ENCODE results near the gene ADGRF1. TPM values are rescaled to one million over a fixed set of nuclear protein-coding genes. Genes with fewer than 3 reads are reported as not detected.

The ADGRF1 gene
- total RNA-seq, 1 donor, result not detected

- DNase-seq (ENCODE audit: insufficient read length, low spot score, missing footprints), result no peak
- no peak overlapping the region for H3K4me2 ChIP-seq (ENCODE audit: insufficient read depth, low read length)
- H3K79me2 ChIP-seq (ENCODE audit: insufficient read depth, low read length), result no peaks in the 10 kb centered on the region
- H3K4me1 ChIP-seq (ENCODE audit: insufficient read depth, low read length), result no peaks in the 10 kb centered on the region
- H2AFZ ChIP-seq (ENCODE audit: low read length), result no peak overlapping the region
- H3K27me3 ChIP-seq (ENCODE audit: insufficient read depth, low read length), result no peaks in the 10 kb centered on the region
- H3K9me3 ChIP-seq (ENCODE audit: low read depth, low read length), result no peaks in the 10 kb centered on the region
- no peak overlapping the region for H3K27ac ChIP-seq (ENCODE audit: low read depth, low read length)
- no peak overlapping the region for H3K4me3 ChIP-seq (ENCODE audit: insufficient read depth, low read length)
- no peak for TF ChIP-seq CTCF (IDR thresholded peaks at IDR 0.05; ENCODE audit: extremely low read depth, low read depth, low read length)
- H3K36me3 ChIP-seq (ENCODE audit: insufficient read depth, low read length), result no peaks in the 10 kb centered on the region
- no peaks in the 10 kb centered on the region for H4K20me1 ChIP-seq (ENCODE audit: insufficient read depth, low read length)
These were observed 42.5 kb upstream of the ADGRF1 start for GRCh38 chr6:47084610-47085009.

DNA sequence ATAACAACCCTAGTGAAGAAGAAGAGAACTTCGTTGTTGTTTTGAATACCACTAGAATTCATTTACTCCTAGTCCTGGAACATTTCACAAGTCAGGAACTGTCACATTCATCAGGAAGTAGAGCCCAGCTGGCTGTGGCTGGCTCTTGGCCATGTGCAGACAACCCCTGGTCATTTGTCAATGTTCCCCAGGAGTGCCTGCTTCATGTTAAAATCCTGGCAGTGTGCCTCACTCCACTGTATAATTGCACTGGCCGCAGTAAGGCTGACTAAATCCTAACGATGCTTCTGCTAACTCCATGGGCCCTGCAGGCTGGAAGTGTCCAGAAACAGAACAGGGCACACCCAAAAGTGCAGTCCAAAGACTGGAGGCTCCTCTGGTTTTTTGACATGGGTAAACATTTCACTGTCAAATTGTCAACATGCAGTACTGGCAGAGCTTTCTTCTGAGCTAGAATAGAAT lies 41.5 kb upstream of the ADGRF1 start:
- H4K20me1 ChIP-seq (ENCODE audit: insufficient read depth, low read length), result no peaks in the 10 kb centered on the region
- H3K4me1 ChIP-seq (ENCODE audit: insufficient read depth, low read length), result no peaks in the 10 kb centered on the region
- TF ChIP-seq CTCF (IDR thresholded peaks at IDR 0.05; ENCODE audit: extremely low read depth, low read depth, low read length), result no peak
- no peak overlapping the region for H3K4me2 ChIP-seq (ENCODE audit: insufficient read depth, low read length)
- H3K27me3 ChIP-seq (ENCODE audit: insufficient read depth, low read length), result no peaks in the 10 kb centered on the region
- H3K36me3 ChIP-seq (ENCODE audit: insufficient read depth, low read length), result no peaks in the 10 kb centered on the region
- no peak overlapping the region for H3K27ac ChIP-seq (ENCODE audit: low read depth, low read length)
- no peak overlapping the region for H2AFZ ChIP-seq (ENCODE audit: low read length)
- H3K9me3 ChIP-seq (ENCODE audit: low read depth, low read length), result no peaks in the 10 kb centered on the region
- no peaks in the 10 kb centered on the region for H3K79me2 ChIP-seq (ENCODE audit: insufficient read depth, low read length)
- no peak overlapping the region for H3K4me3 ChIP-seq (ENCODE audit: insufficient read depth, low read length)
- peak; percentile 14 for DNase-seq (ENCODE audit: insufficient read length, low spot score, missing footprints)

DNA sequence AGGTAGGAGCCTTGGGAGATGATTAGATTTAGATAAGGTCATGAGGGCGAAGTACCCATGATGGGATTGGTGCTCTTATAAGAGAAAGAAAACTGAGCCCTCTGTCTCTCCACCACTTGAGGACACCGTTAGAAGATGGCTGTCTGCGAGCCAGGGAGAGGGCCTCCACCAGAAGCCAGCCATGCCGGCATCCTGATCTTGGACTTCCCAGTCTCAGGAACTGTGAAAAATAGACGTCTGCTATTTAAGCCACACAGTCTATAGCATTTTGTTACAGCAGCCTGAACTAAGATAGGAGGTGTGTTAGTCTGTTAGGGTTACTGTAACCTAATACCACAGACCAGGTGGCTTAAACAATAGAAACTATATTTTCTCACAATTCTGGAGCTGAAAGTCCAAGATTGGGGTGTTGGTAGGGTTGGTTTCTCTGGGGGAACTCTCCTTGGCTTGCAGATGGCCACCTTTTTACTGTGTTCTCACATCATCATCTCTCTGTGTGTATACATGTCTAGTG lies 38.0 kb upstream of the ADGRF1 start:
- no peaks in the 10 kb centered on the region for H3K4me1 ChIP-seq (ENCODE audit: insufficient read depth, low read length)
- no peak for TF ChIP-seq CTCF (IDR thresholded peaks at IDR 0.05; ENCODE audit: extremely low read depth, low read depth, low read length)
- H3K4me3 ChIP-seq (ENCODE audit: insufficient read depth, low read length), result no peak overlapping the region
- H3K36me3 ChIP-seq (ENCODE audit: insufficient read depth, low read length), result no peaks in the 10 kb centered on the region
- H3K9me3 ChIP-seq (ENCODE audit: low read depth, low read length), result no peaks in the 10 kb centered on the region
- H3K4me2 ChIP-seq (ENCODE audit: insufficient read depth, low read length), result no peak overlapping the region
- no peak overlapping the region for H2AFZ ChIP-seq (ENCODE audit: low read length)
- no peaks in the 10 kb centered on the region for H3K27me3 ChIP-seq (ENCODE audit: insufficient read depth, low read length)
- no peaks in the 10 kb centered on the region for H3K79me2 ChIP-seq (ENCODE audit: insufficient read depth, low read length)
- no peak for DNase-seq (ENCODE audit: insufficient read length, low spot score, missing footprints)
- no peak overlapping the region for H3K27ac ChIP-seq (ENCODE audit: low read depth, low read length)
- no peaks in the 10 kb centered on the region for H4K20me1 ChIP-seq (ENCODE audit: insufficient read depth, low read length)

DNA sequence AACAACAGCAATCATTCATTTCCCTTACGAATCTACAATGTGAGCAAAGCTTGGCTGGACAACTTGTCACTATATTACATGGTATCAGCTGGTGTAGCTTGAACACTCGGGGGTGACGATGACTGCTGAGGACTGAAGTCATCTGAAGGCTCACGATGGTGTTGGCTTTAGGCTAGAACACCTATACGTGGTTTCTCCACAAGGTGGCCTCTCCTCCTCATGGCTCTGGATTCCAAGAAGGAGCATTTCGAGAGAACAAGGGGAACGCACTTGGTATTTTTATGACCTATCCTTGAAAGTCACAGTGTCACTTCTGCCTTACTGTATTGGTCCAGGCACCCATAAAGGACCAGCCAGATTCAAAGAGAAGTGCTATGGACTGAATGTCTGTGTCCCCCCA lies 37.5 kb upstream of the ADGRF1 start:
- H3K4me1 ChIP-seq (ENCODE audit: insufficient read depth, low read length), result no peaks in the 10 kb centered on the region
- H3K36me3 ChIP-seq (ENCODE audit: insufficient read depth, low read length), result no peaks in the 10 kb centered on the region
- DNase-seq (ENCODE audit: insufficient read length, low spot score, missing footprints), result no peak
- H3K4me2 ChIP-seq (ENCODE audit: insufficient read depth, low read length), result no peak overlapping the region
- H4K20me1 ChIP-seq (ENCODE audit: insufficient read depth, low read length), result no peaks in the 10 kb centered on the region
- H3K27ac ChIP-seq (ENCODE audit: low read depth, low read length), result no peak overlapping the region
- no peaks in the 10 kb centered on the region for H3K9me3 ChIP-seq (ENCODE audit: low read depth, low read length)
- H3K27me3 ChIP-seq (ENCODE audit: insufficient read depth, low read length), result no peaks in the 10 kb centered on the region
- H3K79me2 ChIP-seq (ENCODE audit: insufficient read depth, low read length), result no peaks in the 10 kb centered on the region
- no peak for TF ChIP-seq CTCF (IDR thresholded peaks at IDR 0.05; ENCODE audit: extremely low read depth, low read depth, low read length)
- no peak overlapping the region for H3K4me3 ChIP-seq (ENCODE audit: insufficient read depth, low read length)
- H2AFZ ChIP-seq (ENCODE audit: low read length), result no peak overlapping the region

Data from osteoblast (primary cell).